GM12801 (cell line): ENCODE measurements around the gene PPP3R2.

ENCODE experiments used
- TF ChIP-seq, protein P1 (sequence below): IDR thresholded peaks from one replicate; pipeline ENCODE4 v1.5.1; 2011; ENCODE audit warnings: control low read depth; ENCODE audit not compliant: insufficient read length; ENCODE audit errors: extremely low read depth

PPP3R2 gene

GRCh38 chr9:101604296-101604695, 9.5 kb upstream of the PPP3R2 start:
- TF ChIP-seq, protein P1, sequence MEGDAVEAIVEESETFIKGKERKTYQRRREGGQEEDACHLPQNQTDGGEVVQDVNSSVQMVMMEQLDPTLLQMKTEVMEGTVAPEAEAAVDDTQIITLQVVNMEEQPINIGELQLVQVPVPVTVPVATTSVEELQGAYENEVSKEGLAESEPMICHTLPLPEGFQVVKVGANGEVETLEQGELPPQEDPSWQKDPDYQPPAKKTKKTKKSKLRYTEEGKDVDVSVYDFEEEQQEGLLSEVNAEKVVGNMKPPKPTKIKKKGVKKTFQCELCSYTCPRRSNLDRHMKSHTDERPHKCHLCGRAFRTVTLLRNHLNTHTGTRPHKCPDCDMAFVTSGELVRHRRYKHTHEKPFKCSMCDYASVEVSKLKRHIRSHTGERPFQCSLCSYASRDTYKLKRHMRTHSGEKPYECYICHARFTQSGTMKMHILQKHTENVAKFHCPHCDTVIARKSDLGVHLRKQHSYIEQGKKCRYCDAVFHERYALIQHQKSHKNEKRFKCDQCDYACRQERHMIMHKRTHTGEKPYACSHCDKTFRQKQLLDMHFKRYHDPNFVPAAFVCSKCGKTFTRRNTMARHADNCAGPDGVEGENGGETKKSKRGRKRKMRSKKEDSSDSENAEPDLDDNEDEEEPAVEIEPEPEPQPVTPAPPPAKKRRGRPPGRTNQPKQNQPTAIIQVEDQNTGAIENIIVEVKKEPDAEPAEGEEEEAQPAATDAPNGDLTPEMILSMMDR, result no peak

DNA sequence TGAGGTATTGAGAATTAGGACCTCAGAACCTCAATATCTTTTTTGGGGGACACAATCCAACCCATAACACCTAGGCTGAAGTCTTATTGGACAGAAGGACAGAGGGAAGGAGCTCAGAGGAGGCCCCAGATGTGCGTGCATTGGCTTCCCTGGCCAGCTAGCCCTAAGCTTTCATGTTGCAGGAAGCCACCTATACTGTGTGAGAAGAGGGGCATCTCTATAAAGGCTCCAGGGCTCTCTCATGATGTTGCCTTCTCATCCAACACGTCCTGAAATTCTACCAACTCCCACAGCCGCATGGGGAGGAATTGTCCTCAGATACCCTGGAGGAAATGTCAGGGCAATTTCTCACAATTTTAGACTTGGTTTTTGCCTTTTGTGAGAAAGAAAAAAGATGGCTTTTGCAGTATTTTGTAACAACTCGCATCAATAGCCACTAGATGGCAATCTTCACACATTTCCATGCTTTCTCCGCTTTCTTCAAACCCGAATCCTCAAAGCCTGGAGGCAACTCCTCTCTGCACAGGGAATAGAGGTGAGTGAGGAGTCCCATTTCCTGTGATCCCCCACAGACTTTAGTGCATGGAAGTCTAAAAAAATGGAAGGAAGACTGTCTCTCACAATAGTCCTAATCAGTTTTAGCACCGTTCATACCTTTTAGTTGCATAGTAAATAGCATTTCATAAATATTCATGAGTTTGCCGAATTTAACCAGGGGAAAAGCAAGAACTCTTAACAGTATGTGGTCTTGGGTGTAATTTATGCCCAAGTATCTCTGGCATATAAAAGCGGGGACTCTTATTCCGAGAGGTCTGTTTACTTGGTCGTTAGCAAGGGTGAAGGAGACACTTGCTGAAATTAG, 7.4 kb upstream of the PPP3R2 start:
- TF ChIP-seq, protein P1, result no peak

- TF ChIP-seq, protein P1, result no peak
Measured at GRCh38 chr9:101593345-101593744, 1.4 kb downstream of the PPP3R2 start.

DNA sequence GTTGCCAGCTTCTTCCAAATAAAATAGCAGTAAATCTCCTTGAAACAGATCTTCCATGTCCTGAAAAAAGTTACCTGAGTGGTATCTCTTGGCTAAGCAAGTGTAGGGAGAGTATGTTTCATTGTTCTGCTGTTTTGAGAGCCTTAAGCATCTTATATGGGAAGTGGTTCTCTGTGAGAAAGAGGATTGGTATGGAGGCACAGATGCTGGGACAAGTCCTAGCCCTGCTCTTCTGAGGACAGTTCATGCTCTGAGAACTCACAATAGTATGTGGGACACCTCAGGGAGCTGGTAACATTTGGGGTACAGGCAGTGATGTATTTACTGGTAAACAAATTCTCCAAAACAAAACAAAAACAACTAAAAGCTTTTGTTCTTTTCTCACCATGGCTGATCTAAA, 2.0 kb downstream of the PPP3R2 start:
- TF ChIP-seq, protein P1, result no peak

DNA sequence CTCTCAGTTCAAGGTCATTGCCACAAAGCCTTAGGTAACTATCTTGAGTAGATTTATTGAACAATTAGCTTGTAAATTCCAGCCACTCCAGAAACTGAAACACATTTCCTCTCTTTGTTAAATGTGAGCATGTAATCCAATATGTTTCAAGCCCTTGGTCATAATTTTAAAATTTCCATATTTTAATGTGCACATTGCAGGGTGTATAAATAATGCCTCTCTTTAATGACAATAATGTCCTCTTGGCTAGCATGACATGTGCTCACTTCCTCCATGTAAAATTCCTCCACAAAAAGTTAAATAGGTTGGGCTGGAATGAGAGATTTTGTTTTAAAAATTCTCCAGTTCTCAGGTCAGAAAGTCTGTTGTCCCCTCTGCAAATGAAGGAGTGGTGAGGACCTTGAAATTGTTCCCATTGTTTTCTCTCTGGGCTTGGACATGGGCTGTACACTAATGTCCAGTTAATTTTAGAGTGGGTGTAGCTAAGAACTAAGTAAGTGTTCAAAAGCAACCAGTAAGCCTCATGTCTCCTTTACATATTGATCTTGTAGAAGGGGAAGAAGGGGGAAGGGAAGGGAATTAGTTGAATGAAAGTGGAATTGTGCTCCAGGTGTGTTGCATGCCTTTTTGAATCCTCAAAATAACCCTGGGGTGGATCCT, 2.9 kb downstream of the PPP3R2 start:
- TF ChIP-seq, protein P1, result no peak

DNA sequence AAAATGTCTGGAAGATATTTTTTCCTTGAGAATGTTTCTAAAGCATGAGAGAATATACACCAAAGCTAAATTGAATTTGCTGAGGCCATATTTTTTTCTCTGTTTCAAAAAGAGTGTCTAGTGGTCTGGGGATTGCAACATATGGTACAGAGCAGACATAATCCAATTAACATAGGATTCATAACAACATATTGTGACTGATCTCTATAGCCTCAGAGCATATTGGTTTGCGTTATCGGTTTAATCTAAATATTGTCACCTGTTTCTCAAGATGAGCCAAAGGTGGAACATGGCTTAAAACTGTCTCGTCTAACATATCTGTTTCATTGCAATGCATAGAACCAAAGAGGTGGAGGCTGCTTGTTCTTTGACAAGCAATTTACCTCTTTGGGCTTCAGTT, 3.9 kb downstream of the PPP3R2 start:
- TF ChIP-seq, protein P1, result no peak

- TF ChIP-seq, protein P1, result no peak
Measured at GRCh38 chr9:101587332-101588043, 7.3 kb downstream of the PPP3R2 start.
